GM19438 (cell line): Measurements from ENCODE around the gene INPP5E.
"Not testable (repeated sequence)": the region's sequence is repeated elsewhere in the genome, so short reads cannot be mapped to it uniquely, and the experiment has no call there.

Experiments used
- ATAC-seq: cut with Tn5 transposase; IDR thresholded peaks from one replicate; pipeline ENCODE4 v1.9.1; 2021; ENCODE audit warnings: low read depth; ENCODE audit not compliant: unreplicated experiment

INPP5E gene

GRCh38 chr9:136407911-136408310 is 31.7 kb downstream of the INPP5E start:
- ATAC-seq, result no peak

GRCh38 chr9:136407061-136407460 is 32.6 kb downstream of the INPP5E start:
- ATAC-seq, result not testable (repeated sequence)

GRCh38 chr9:136405904-136406303 is 33.7 kb downstream of the INPP5E start:
- ATAC-seq, result not testable (repeated sequence)

GRCh38 chr9:136405481-136405880 is 34.2 kb downstream of the INPP5E start:
- no peak for ATAC-seq

GRCh38 chr9:136404801-136405136 is 34.9 kb downstream of the INPP5E start:
- ATAC-seq, result no peak

- ATAC-seq, result no peak
These were observed 35.5 kb downstream of the INPP5E start for GRCh38 chr9:136403915-136404800.

- ATAC-seq, result no peak
These were observed 36.1 kb downstream of the INPP5E start for GRCh38 chr9:136403538-136403914.

GRCh38 chr9:136402067-136402466 is 37.6 kb downstream of the INPP5E start:
- ATAC-seq, result no peak

- ATAC-seq, result no peak
These were observed 38.3 kb downstream of the INPP5E start for GRCh38 chr9:136401173-136401922.

- peak; percentile 48 for ATAC-seq
These were observed 39.4 kb downstream of the INPP5E start, which contains the start of gene SNAPC4 for GRCh38 chr9:136400038-136400834. SNAPC4 (minus strand) TSS chr9:136400170; CDS start chr9:136398428, 1,742 bp downstream.

- peak; percentile 9 for ATAC-seq
These were observed 40.2 kb downstream of the INPP5E start for GRCh38 chr9:136399176-136400037.

GRCh38 chr9:136398286-136398685 is 41.4 kb downstream of the INPP5E start:
- ATAC-seq, result no peak

- no peak for ATAC-seq
These were observed 42.0 kb downstream of the INPP5E start for GRCh38 chr9:136397643-136398042.

GRCh38 chr9:136396219-136396515 is 43.5 kb downstream of the INPP5E start:
- no peak for ATAC-seq

- no peak for ATAC-seq
These were observed 44.1 kb downstream of the INPP5E start for GRCh38 chr9:136395345-136396218.

GRCh38 chr9:136395020-136395340 is 44.7 kb downstream of the INPP5E start:
- no peak for ATAC-seq

- no peak for ATAC-seq
These were observed 45.2 kb downstream of the INPP5E start for GRCh38 chr9:136394312-136395019.

GRCh38 chr9:136393531-136393930 is 46.1 kb downstream of the INPP5E start:
- no peak for ATAC-seq
